A549 (cell line): ENCODE measurements around the gene HLF. TPM values are rescaled to one million over a fixed set of nuclear protein-coding genes. Genes with fewer than 3 reads are reported as not detected.

ENCODE experiments used
- ATAC-seq, 2 experiments: fragments of 200-7000 bp in 1 of 2; fragments of >200 bp in 1 of 2; cut with Nextera tagmentation in 1 of 2; cut with Tn5 transposase in 1 of 2; 3 replicates each; pipeline versions ENCODE4 v1.8.0 to v1.9.1; 2018 to 2020; ENCODE audit warnings: mild to moderate bottlenecking in 1 of 2, moderate library complexity in 1 of 2
- CTCF ChIA-PET: fragments of 300-600 bp; sonication (Branson Sonifier 250); formaldehyde crosslinking; extraction: SDS; loops from one replicate; lab custom pipeline; 2021; ENCODE audit warnings: antibody characterized with exemption, inconsistent platforms; lab: Yijun Ruan, JAX
- POLR2A ChIA-PET: fragments of 350-600 bp; formaldehyde crosslinking; extraction: SDS; loops from one replicate; lab custom pipeline; 2021; ENCODE audit warnings: antibody characterized with exemption, inconsistent platforms; lab: Yijun Ruan, JAX
- DNase-seq, 2 experiments: peaks; one replicate each; pipeline versions ENCODE4 v3.0.0 to v3.0.0-alpha.2; 2011 to 2016; ENCODE audit warnings: low read depth in 1 of 2, low spot score in 1 of 2
- FAIRE-seq: peaks from 2 replicates; lab custom pipeline; 2011; peaks lifted over from hg19 to GRCh38; lab: Jason Lieb, UNC
- H3K27ac ChIP-seq, 2 experiments: fragments of >200 bp; sonication (Bioruptor Twin); formaldehyde crosslinking; 3 replicates each; pipeline ENCODE4 v1.5.1; 2016 to 2017
- H3K4me1 ChIP-seq: fragments of >200 bp; sonication (Bioruptor Twin); formaldehyde crosslinking; 3 replicates; pipeline ENCODE4 v1.6.1; 2016
- H3K4me2 ChIP-seq: fragments of >200 bp; sonication (Bioruptor Twin); formaldehyde crosslinking; 3 replicates; pipeline ENCODE4 v1.6.1; 2016
- H3K4me3 ChIP-seq: fragments of >200 bp; sonication (Bioruptor Twin); formaldehyde crosslinking; 3 replicates; pipeline ENCODE4 v1.5.1; 2016
- H3K9me3 ChIP-seq: fragments of >200 bp; sonication (Bioruptor Twin); formaldehyde crosslinking; 3 replicates; pipeline ENCODE4 v1.6.1; 2016
- ESRRA ChIP-seq: fragments of 150-350 bp; IDR thresholded peaks from 2 replicates; pipeline ENCODE4 v1.6.1; 2014; ENCODE audit warnings: mild to moderate bottlenecking, low read length, borderline replicate concordance
- FOSB ChIP-seq: fragments of 250-450 bp; sonication (Bioruptor Pico); IDR thresholded peaks from 2 replicates; pipeline ENCODE4 v1.5.0; 2020; ENCODE audit warnings: mild to moderate bottlenecking, moderate library complexity
- HOXB5 ChIP-seq: fragments of 250-450 bp; sonication (Bioruptor Pico); IDR thresholded peaks from 2 replicates; pipeline ENCODE4 v1.5.0; 2020; ENCODE audit warnings: mild to moderate bottlenecking, moderate library complexity
- KDM1A ChIP-seq: fragments of 200-600 bp; sonication (generic); IDR thresholded peaks from 2 replicates; pipeline ENCODE4 v1.6.1; 2016; ENCODE audit warnings: low read depth, mild to moderate bottlenecking
- MYC ChIP-seq: IDR thresholded peaks from 2 replicates; pipeline ENCODE4 v1.6.1; 2012; ENCODE audit warnings: mild to moderate bottlenecking, inconsistent platforms, low read length, improper control_type of control experiment, borderline replicate concordance
- RARB ChIP-seq: fragments of 250-450 bp; sonication (Bioruptor Pico); IDR thresholded peaks from 2 replicates; pipeline ENCODE4 v1.8.0; 2021; ENCODE audit warnings: mild to moderate bottlenecking, moderate library complexity
- REST ChIP-seq: fragments of 200-600 bp; sonication (generic); IDR thresholded peaks from 2 replicates; pipeline ENCODE4 v1.6.1; 2016; ENCODE audit warnings: antibody characterized with exemption, mild to moderate bottlenecking, moderate library complexity
- RNF2 ChIP-seq: fragments of 200-600 bp; sonication (generic); IDR thresholded peaks from 2 replicates; pipeline ENCODE4 v1.6.1; 2016; ENCODE audit warnings: low read depth, mild to moderate bottlenecking, antibody characterized with exemption, moderate library complexity, borderline replicate concordance
- TP53 ChIP-seq: fragments of 250-450 bp; sonication (Bioruptor Pico); IDR thresholded peaks from 2 replicates; pipeline ENCODE4 v1.5.0; 2021; ENCODE audit warnings: mild to moderate bottlenecking, moderate library complexity
- WGBS: methylation state at CpG from one replicate; pipeline ENCODE4 v1.1.6; 2017; ENCODE audit errors: missing lambda C conversion rate; 5-methylcytosine and 5-hydroxymethylcytosine counted together
- polyA plus RNA-seq, 4 experiments: library from polyadenylated mRNA; depleted of rRNA in 3 of 4; stranded (reverse); fragments of >200 nt; fragmentation: RNase III in 1 of 4; extraction: RNeasy Plus Mini Kit Qiagen cat#74134 plus additional on column Dnase treatment in 1 of 4; gene quantifications; 2 replicates in 3 of 4; 3 replicates in 1 of 4; pipeline ENCODE4 v1.2.3, GENCODE V29; 2011 to 2017
- TF ChIP-seq, protein P1 (sequence below): IDR thresholded peaks from 2 replicates; pipeline ENCODE4 v1.6.1; 2012
- TF ChIP-seq, protein P2 (sequence below): fragments of >200 bp; sonication (Bioruptor Twin); formaldehyde crosslinking; IDR thresholded peaks from 3 replicates; pipeline ENCODE4 v1.6.1; 2016

HLF gene
- polyA plus RNA-seq, 2 of the 4 experiments (the other 2 are of a cell fraction), result 0.35 to 1.0 TPM

- TF ChIP-seq REST (no peak), ESRRA (no peak), MYC (no peak), RARB (no peak)
Observed at GRCh38 chr17:55272711-55273578, 8.2 kb downstream of the HLF start (continued).

DNA sequence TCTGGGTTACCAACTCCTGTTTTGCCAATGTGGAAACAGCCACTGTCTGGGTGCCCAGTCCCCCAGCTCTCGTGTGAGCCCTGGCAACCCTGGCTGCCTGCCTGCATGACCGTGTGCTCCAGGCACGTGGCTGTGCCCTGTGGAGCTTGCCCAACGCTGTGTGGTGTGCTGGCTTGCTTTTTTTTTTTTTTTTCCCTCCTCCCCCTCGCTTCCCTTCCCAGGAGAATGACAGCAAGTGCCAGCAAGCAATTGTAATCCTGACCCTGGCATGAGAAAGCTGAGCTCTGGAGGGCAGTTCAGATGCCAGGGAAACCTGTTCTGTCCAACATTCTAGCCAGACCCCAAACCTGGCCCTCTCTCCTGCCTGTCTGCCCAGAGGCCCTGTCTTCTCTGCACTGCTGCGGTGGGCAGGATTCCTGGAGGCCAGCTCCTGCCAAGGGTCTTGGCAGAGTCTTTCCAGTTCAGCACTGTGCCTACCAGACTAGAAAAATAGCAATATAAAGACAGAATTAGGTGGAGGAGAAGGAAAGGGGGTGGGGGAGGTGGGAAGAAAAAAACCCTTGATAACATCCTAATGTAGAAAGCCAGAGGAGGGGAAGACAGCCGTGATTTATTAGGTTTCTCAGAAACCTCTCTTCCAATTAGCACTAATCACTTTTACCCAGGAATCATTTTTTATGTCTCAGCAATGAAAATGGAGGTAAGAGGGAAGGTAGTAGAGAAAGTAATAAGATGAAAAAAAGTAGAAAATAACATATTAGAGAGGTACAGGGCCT lies 9.0 kb downstream of the HLF start:
- no peak for FAIRE-seq
- no peak for TF ChIP-seq RNF2
- no peak for TF ChIP-seq KDM1A
- TF ChIP-seq FOSB (CRISPR knock-in tag), result no peak
- TF ChIP-seq, protein P1, sequence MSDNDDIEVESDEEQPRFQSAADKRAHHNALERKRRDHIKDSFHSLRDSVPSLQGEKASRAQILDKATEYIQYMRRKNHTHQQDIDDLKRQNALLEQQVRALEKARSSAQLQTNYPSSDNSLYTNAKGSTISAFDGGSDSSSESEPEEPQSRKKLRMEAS, result peak; percentile 59; the same call in 1 of the 2 replicates
- Histone ChIP-seq H3K4me1 (peaks cover 39% of the 10 kb centered on the region), H3K27ac (peak overlapping the region; percentile 8 to 68; a peak in 3 of 6 replicates), H3K9me3 (no peaks in the 10 kb centered on the region), H3K4me3 (no peak overlapping the region), H3K4me2 (peak overlapping the region; percentile 28)
- CTCF ChIA-PET, result interaction anchor here (0.7 to 1.4 kb wide), 3 partner anchors 8 to 462 kb away, joined by 3 to 6 read pairs (median 3); no protein-coding TSS in a partner anchor
- ATAC-seq, result peak; percentile 45 to 66; a peak in 5 of 6 replicates
- POLR2A ChIA-PET, result no interaction called here
- DNase-seq, result peak in 1 of 2 experiments; percentile 13
- WGBS, result 34% methylated on average over 7 of the region's 7 CpGs

DNA sequence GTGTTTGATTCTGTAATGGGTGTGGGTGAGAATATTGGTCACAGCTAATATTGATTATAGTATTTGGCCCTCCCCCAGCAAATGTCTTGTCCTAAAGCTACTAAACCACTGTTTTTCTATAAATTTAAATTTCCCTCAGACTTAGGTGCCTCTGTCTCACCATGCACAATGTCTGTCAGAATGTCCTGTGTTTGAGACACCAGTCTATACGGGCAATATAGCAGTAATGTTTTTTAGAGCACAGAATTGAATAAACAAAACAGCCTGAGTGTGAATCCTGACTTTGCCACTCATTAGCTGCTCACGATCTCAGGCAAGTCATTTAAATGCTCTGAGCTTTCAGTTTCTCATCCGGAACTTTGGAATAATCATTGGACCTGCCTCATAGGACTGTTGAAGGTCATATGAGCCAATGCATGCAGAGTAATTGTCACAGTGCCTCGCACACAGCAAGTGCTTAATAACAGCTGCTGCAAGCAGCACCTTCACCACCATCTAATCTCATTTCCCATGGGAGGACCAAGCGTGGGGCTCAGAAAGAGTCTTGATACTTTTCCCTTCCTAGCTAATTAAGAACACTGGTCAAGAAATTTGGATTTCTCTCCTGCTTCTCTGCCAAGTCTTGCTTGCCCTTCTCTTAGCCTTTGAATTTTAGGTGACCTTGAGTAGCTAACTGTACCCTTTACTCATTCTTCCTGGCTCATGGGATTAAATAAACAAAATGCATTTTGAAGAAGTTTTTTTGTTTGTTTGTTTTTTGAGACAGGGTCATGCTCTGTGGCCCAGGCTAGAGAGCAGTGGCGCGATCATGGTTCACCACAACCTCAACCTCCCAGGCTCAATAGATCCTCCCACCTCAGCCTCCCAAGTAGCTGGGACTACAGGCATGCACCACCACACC lies 9.8 kb downstream of the HLF start:
- H3K4me3 ChIP-seq, result no peak overlapping the region
- H3K27ac ChIP-seq, result peak overlapping the region in 1 of 2 experiments; percentile 15; a peak in 1 of 6 replicates
- TF ChIP-seq HOXB5 (CRISPR knock-in tag), result no peak
- TF ChIP-seq TP53 (CRISPR knock-in tag), result no peak
- TF ChIP-seq, protein P2, sequence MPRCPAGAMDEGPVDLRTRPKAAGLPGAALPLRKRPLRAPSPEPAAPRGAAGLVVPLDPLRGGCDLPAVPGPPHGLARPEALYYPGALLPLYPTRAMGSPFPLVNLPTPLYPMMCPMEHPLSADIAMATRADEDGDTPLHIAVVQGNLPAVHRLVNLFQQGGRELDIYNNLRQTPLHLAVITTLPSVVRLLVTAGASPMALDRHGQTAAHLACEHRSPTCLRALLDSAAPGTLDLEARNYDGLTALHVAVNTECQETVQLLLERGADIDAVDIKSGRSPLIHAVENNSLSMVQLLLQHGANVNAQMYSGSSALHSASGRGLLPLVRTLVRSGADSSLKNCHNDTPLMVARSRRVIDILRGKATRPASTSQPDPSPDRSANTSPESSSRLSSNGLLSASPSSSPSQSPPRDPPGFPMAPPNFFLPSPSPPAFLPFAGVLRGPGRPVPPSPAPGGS, result no peak
- TF ChIP-seq FOSB (CRISPR knock-in tag), result no peak
- H3K4me1 ChIP-seq, result peaks cover 42% of the 10 kb centered on the region
- DNase-seq (no peak), ATAC-seq (no peak), FAIRE-seq (no peak)
- ChIA-PET CTCF (interaction anchor here (0.6 to 1.4 kb wide), 6 partner anchors 8 to 281 kb away, joined by 3 to 6 read pairs (median 3); no protein-coding TSS in a partner anchor), POLR2A (no interaction called here)
- 81% methylated on average over 7 of the region's 7 CpGs for WGBS
- H3K4me2 ChIP-seq, result no peak overlapping the region
- H3K9me3 ChIP-seq, result no peaks in the 10 kb centered on the region
